Ascending aorta (tissue), 2 donors: Measurements from ENCODE around the gene TMEM208. TPM values are rescaled to one million over a fixed set of nuclear protein-coding genes. Genes with fewer than 3 reads are reported as not detected.

Source experiments
- DNase-seq, 2 donors: peaks; one replicate each; pipeline ENCODE4 v3.0.0-alpha.2; 2019; ENCODE audit warnings: low spot score in 2 of 2
- H3K27ac ChIP-seq, 2 donors: fragments of 200-600 bp; sonication (generic); one replicate each; pipeline ENCODE4 v1.5.1; 2016 to 2017; ENCODE audit warnings: mild to moderate bottlenecking in 1 of 2
- H3K27me3 ChIP-seq: fragments of 200-600 bp; sonication (generic); one replicate; pipeline ENCODE4 v1.5.1; 2017
- H3K36me3 ChIP-seq, 2 donors: fragments of 200-600 bp; sonication (generic); one replicate each; pipeline ENCODE4 v1.5.1; 2016
- H3K4me1 ChIP-seq, 2 donors: fragments of 200-600 bp; sonication (generic); one replicate each; pipeline ENCODE4 v1.5.1; 2016 to 2017; ENCODE audit warnings: mild to moderate bottlenecking in 1 of 2
- H3K4me3 ChIP-seq, 2 donors: fragments of 200-600 bp; sonication (generic); one replicate each; pipeline ENCODE4 v1.5.1; 2016 to 2017; ENCODE audit warnings: mild to moderate bottlenecking in 1 of 2
- H3K9me3 ChIP-seq, 2 donors: fragments of 200-600 bp; sonication (generic); one replicate each; pipeline ENCODE4 v1.5.1; 2016
- intact Hi-C: fragments of 100-400 bp; cut with DNase I; formaldehyde crosslinking; loops from one replicate; pipeline ENCODE4 v1.15.1; 2023
- total RNA-seq: library from RNA; depleted of rRNA; stranded (reverse); fragments of >200 nt; gene quantifications from one replicate; pipeline ENCODE4 v1.1.0, GENCODE V29; 2016
- TF ChIP-seq, protein P1 (sequence below), 3 experiments: fragments of 200-600 bp in 2 of 3; fragments of 450-650 bp in 1 of 3; sonication (generic) in 2 of 3; IDR thresholded peaks; one replicate each; pipeline ENCODE4 v1.5.1; 2016 to 2019; ENCODE audit warnings: antibody characterized with exemption in 3 of 3, mild to moderate bottlenecking in 1 of 3, moderate library complexity in 1 of 3

Gene TMEM208
- total RNA-seq, 1 donor from 2014 or later: 8.3 TPM

DNA sequence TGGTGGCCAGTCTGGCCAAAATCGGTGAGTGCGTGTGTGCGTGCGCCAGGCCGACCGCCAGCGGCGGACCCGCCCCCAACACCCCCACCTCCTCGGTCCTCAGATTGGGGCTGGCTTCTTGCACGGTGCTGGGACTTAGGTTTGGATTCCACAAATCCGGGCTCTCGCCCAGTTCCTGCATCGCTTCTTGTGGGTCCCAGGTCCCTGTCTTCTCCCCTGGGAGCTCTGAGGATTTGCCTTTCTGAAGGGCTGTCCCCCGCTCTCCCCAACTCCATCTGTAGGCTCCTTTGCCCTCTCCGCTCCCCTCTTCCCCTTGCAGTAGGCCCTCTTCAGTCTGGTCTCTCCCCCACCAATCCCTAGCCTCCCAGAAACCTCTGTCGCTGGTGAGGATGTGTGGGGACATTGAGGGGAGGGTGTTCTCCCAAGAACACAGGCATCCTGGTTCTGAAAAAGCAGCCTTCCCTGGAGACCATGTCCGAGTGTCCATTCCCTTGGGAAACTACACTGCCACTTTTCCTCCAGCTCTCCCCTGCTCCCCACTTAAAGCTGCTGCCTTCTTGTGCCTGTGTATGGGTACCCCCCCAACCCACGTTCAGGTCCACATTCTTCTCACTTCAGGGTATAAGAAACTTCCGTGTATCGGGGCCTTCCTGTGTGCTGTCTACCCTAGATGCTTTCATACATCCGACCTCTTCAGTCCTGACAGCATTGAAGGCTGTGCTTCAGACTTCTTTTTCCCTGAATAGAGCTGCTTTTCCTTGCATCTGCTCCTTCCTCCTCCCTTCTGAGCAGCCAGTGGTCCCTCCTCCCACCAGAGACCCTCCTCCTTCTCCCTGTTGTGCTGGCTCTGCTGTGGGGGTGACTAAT is 22.5 kb downstream of the TMEM208 start:
- TF ChIP-seq, protein P1, sequence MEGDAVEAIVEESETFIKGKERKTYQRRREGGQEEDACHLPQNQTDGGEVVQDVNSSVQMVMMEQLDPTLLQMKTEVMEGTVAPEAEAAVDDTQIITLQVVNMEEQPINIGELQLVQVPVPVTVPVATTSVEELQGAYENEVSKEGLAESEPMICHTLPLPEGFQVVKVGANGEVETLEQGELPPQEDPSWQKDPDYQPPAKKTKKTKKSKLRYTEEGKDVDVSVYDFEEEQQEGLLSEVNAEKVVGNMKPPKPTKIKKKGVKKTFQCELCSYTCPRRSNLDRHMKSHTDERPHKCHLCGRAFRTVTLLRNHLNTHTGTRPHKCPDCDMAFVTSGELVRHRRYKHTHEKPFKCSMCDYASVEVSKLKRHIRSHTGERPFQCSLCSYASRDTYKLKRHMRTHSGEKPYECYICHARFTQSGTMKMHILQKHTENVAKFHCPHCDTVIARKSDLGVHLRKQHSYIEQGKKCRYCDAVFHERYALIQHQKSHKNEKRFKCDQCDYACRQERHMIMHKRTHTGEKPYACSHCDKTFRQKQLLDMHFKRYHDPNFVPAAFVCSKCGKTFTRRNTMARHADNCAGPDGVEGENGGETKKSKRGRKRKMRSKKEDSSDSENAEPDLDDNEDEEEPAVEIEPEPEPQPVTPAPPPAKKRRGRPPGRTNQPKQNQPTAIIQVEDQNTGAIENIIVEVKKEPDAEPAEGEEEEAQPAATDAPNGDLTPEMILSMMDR (IDR thresholded peaks at IDR 0.05): no peak

DNA sequence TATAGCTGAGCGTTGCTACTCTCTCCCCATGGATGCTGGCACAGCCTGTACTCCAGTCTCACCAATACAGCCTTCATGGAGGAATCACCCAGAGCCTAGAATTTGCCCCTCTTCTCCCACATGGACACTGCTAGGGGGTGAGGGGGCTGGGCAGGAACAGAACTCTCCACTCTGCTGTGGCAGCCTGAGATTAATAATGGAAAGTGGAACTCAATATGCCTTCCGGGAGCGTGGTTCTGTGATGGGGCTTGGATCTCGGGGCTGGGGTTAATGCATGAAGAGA is 23.1 kb downstream of the TMEM208 start:
- no peak overlapping the region for H3K4me3 ChIP-seq
- H3K4me1 ChIP-seq: peaks cover 22 to 26% of the 10 kb centered on the region in 2 donors
- TF ChIP-seq, protein P1 (IDR thresholded peaks at IDR 0.05): no peak
- DNase-seq: no peak
- H3K9me3 ChIP-seq: no peaks in the 10 kb centered on the region
- H3K27me3 ChIP-seq: peaks cover 6% of the 10 kb centered on the region
- H3K36me3 ChIP-seq: no peaks in the 10 kb centered on the region
- H3K27ac ChIP-seq: no peak overlapping the region
- intact Hi-C loops: no loop called here

More for the DNA sequence above, 22.5 kb downstream of the TMEM208 start:
- Histone ChIP-seq H3K36me3 (no peaks in the 10 kb centered on the region), H3K27me3 (peaks cover 6% of the 10 kb centered on the region), H3K4me1 (peaks cover 25 to 31% of the 10 kb centered on the region in 2 donors), H3K4me3 (peak overlapping the region; percentile 69 to 71), H3K27ac (no peak overlapping the region), H3K9me3 (no peaks in the 10 kb centered on the region)
- no peak for DNase-seq
- intact Hi-C loops: loop anchor here (10.0 kb wide), 3 partner anchors 415 to 595 kb away; partner anchors contain the start of genes ACD, C16orf86, CENPT and ENKD1

DNA sequence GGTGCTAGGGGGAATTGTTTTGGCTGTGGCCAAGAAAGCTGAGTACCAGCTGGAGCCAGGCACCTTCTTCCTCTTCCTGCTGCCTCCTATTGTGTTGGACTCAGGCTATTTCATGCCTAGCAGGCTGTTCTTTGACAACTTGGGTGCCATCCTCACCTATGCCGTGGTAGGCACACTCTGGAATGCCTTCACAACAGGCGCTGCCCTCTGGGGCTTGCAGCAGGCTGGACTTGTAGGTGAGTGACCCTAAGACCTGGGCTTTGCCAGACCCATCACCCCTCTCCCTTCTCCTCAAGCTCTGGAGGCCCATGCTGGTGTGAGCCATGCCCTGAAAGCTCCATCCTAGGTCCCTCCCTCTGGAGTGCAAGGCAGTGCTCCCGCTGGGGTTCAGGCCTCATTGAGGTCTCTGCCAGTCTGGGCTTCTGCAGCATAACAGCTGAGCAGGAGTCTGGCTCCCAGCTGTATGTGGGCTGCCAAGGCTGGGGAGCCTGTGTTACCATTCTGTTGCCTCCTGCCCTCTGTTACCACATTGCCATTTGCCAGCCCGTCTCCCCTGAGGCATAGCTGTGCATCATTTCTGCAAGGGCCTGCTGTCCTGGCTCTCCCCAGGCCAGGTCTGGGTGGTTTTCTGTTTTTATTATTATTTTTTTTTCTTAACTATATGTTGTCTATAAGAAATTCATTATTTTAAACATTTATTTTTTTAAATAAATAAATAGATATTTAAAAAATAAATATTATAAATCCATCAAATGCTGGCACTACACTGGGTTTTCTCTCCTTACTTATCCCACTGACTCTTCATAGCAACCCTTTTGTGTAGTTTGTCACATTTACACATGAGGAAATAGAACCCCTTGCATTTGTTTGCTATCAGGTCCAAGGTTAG is 25.9 kb downstream of the TMEM208 start:
- TF ChIP-seq, protein P1 (IDR thresholded peaks at IDR 0.05): no peak
- Histone ChIP-seq H3K27ac (no peak overlapping the region), H3K27me3 (peaks cover 6% of the 10 kb centered on the region), H3K4me3 (no peak overlapping the region), H3K4me1 (peaks cover 10 to 15% of the 10 kb centered on the region in 2 donors), H3K9me3 (no peaks in the 10 kb centered on the region), H3K36me3 (no peaks in the 10 kb centered on the region)
- no peak for DNase-seq
- intact Hi-C loops: no loop called here

DNA sequence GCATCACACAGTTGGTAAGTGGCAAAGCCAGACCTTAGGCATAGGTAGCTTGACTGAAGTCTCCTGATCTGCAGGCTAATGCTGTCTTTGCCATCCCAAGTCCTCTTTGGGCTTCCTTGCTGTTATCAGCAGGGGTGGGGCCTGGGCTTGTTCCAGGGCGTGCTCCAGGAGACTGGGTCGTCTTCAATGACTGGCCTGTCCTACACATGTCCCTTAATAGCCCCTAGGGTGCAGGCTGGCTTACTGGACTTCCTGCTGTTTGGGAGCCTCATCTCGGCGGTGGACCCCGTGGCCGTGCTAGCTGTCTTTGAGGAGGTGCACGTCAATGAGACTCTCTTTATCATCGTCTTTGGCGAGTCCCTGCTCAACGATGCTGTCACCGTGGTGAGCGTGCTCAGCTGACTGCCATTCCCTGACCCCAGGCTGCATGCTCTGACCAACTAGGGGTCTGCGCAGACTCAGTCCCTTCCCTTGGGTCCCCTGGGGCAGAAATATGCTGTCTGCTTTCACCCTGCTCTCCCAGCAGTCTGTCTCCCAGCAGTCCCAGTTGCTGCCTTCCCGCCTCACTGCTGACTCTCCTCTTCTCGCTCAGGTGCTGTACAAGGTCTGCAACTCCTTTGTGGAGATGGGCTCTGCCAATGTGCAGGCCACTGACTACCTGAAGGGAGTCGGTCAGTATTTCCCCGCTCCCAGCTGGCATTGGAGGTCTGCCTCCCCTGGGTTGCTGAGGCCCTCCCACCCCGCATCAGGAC is 28.0 kb downstream of the TMEM208 start:
- no peak for DNase-seq
- no peaks in the 10 kb centered on the region for H3K27me3 ChIP-seq
- H3K36me3 ChIP-seq: no peaks in the 10 kb centered on the region
- TF ChIP-seq, protein P1 (IDR thresholded peaks at IDR 0.05): no peak
- H3K9me3 ChIP-seq: no peaks in the 10 kb centered on the region
- H3K27ac ChIP-seq: no peak overlapping the region
- H3K4me3 ChIP-seq: no peak overlapping the region
- no peaks in the 10 kb centered on the region for H3K4me1 ChIP-seq
- intact Hi-C loops: no loop called here

DNA sequence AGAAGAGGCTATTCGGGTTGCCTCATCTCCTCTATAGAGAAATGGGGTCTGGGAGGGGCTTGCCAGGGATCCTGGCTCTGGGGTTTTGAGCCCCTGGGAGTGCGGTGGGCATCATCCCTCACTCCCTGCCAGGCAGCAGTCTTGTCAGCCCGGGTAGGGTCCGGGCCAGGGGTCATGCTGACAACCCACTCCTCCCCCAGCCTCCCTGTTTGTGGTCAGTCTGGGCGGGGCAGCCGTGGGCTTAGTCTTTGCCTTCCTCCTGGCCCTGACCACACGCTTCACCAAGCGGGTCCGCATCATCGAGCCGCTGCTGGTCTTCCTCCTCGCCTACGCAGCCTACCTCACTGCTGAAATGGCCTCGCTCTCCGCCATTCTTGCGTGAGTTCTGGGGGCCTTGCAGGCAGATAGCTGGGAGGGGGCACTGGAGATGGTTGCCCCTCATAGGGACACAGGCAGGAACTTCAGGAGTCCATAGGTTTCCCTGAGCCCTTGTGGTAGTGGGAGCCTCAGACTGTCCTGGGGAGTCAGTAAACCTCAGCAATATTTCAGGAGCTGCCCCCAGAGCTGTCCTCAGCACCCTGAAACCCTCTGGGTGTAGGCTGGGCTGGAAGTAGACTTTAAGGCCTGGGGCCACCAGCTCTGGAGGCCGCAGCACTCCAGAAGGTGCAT is 28.8 kb downstream of the TMEM208 start:
- H3K27ac ChIP-seq: no peak overlapping the region
- H3K4me1 ChIP-seq: no peaks in the 10 kb centered on the region
- H3K27me3 ChIP-seq: no peaks in the 10 kb centered on the region
- DNase-seq: no peak
- no peaks in the 10 kb centered on the region for H3K9me3 ChIP-seq
- intact Hi-C loops: no loop called here
- no peak overlapping the region for H3K4me3 ChIP-seq
- TF ChIP-seq, protein P1 (IDR thresholded peaks at IDR 0.05): no peak
- no peaks in the 10 kb centered on the region for H3K36me3 ChIP-seq
